ENCODE measurements around the gene MAPK8IP3.
A peak's percentile ranks its signal among the peaks of the same experiment; 100 is the strongest.
"Not testable (repeated sequence)": the region's sequence is repeated elsewhere in the genome, so short reads cannot be mapped to it uniquely, and the experiment has no call there.

The MAPK8IP3 gene

GRCh38 chr16:1677942-1678499, 28.0 kb upstream of the MAPK8IP3 start, which contains the start of gene JPT2:
TSS of gene JPT2 (plus strand) at chr16:1678279. CDS start at chr16:1678313, 34 bp downstream.
- peak; percentile 89 for DNase-seq (ENCODE audit: low read depth)

- DNase-seq (ENCODE audit: low read depth) = peak; percentile 20
These were observed 27.4 kb upstream of the MAPK8IP3 start for GRCh38 chr16:1678500-1679098.

- no peak for DNase-seq (ENCODE audit: low read depth)
These were observed 25.6 kb upstream of the MAPK8IP3 start for GRCh38 chr16:1680361-1680760.

GRCh38 chr16:1681032-1681431, 25.0 kb upstream of the MAPK8IP3 start:
- no peak for DNase-seq (ENCODE audit: low read depth)

GRCh38 chr16:1687427-1688316, 18.3 kb upstream of the MAPK8IP3 start:
- no peak for DNase-seq (ENCODE audit: low read depth)

GRCh38 chr16:1688807-1689560, 17.0 kb upstream of the MAPK8IP3 start:
- DNase-seq (ENCODE audit: low read depth) = no peak

- DNase-seq (ENCODE audit: low read depth) = no peak
These were observed 16.1 kb upstream of the MAPK8IP3 start for GRCh38 chr16:1689853-1690252.

GRCh38 chr16:1690810-1691209, 15.2 kb upstream of the MAPK8IP3 start:
- DNase-seq (ENCODE audit: low read depth) = no peak

- no peak for DNase-seq (ENCODE audit: low read depth)
These were observed 14.7 kb upstream of the MAPK8IP3 start for GRCh38 chr16:1691276-1691675.

- no peak for DNase-seq (ENCODE audit: low read depth)
These were observed 14.0 kb upstream of the MAPK8IP3 start for GRCh38 chr16:1691956-1692355.

- DNase-seq (ENCODE audit: low read depth) = no peak
These were observed 9.1 kb upstream of the MAPK8IP3 start for GRCh38 chr16:1696863-1697262.

GRCh38 chr16:1698680-1699079, 7.3 kb upstream of the MAPK8IP3 start:
- DNase-seq (ENCODE audit: low read depth) = no peak

GRCh38 chr16:1700246-1700645, 5.7 kb upstream of the MAPK8IP3 start:
- DNase-seq (ENCODE audit: low read depth) = no peak

- no peak for DNase-seq (ENCODE audit: low read depth)
These were observed 4.6 kb upstream of the MAPK8IP3 start for GRCh38 chr16:1701216-1701878.

- DNase-seq (ENCODE audit: low read depth) = not testable (repeated sequence)
These were observed 689 bp upstream of the MAPK8IP3 start for GRCh38 chr16:1705324-1705687.

- DNase-seq (ENCODE audit: low read depth) = peak; percentile 17
These were observed 594 bp downstream of the MAPK8IP3 start for GRCh38 chr16:1706386-1707192.

- no peak for DNase-seq (ENCODE audit: low read depth)
These were observed 1.3 kb downstream of the MAPK8IP3 start for GRCh38 chr16:1707193-1707790.

GRCh38 chr16:1708083-1708767, 2.2 kb downstream of the MAPK8IP3 start:
- DNase-seq (ENCODE audit: low read depth) = no peak

GRCh38 chr16:1708768-1709180, 2.8 kb downstream of the MAPK8IP3 start:
- no peak for DNase-seq (ENCODE audit: low read depth)

- no peak for DNase-seq (ENCODE audit: low read depth)
These were observed 3.4 kb downstream of the MAPK8IP3 start for GRCh38 chr16:1709356-1709755.

Measured in stimulated activated CD8-positive, alpha-beta memory T cell treated with anti-CD3 and anti-CD28 coated beads, Interleukin-12 subunit alpha, Interleukin-12 subunit beta, amount 100 ng/mL, for 1 hour (primary cell).